PC-3 (cell line): ENCODE data around the gene SUB1.

ENCODE experiments used
- CTCF ChIP-seq: fragments of 300-600 bp; sonication (generic); conservative IDR thresholded peaks from 2 replicates; pipeline ENCODE4 v1.5.1; 2017; ENCODE audit warnings: antibody characterized with exemption, low read depth, mild to moderate bottlenecking, low read length
- EZH2 ChIP-seq: fragments of 300-600 bp; sonication (generic); IDR thresholded peaks from one replicate; pipeline ENCODE4 v1.6.1; 2017; ENCODE audit warnings: antibody characterized with exemption, mild to moderate bottlenecking, low read length; ENCODE audit not compliant: unreplicated experiment
- EZH2phosphoT487 ChIP-seq: fragments of 300-600 bp; sonication (generic); IDR thresholded peaks from 2 replicates; pipeline ENCODE4 v1.6.1; 2018; ENCODE audit warnings: mild to moderate bottlenecking, antibody characterized with exemption, low read length, borderline replicate concordance

GRCh38 chr5:32589942-32590869 is 4.8 kb downstream of the SUB1 start:
- TF ChIP-seq EZH2phosphoT487, result no peak
- TF ChIP-seq CTCF, result peak; percentile 82
- TF ChIP-seq EZH2, result no peak
